PC-3 (cell line): ENCODE measurements around the gene FBXW10B. TPM values are rescaled to one million over a fixed set of nuclear protein-coding genes. Genes with fewer than 3 reads are reported as not detected.
A peak's percentile ranks its signal among the peaks of the same experiment; 100 is the strongest.
"Not testable (repeated sequence)": the region's sequence is repeated elsewhere in the genome, so short reads cannot be mapped to it uniquely, and the experiment has no call there.

Experiments
- ATAC-seq: fragments of 200-7000 bp; cut with Tn5 transposase; 2 replicates; pipeline ENCODE4 v1.9.1; 2020; ENCODE audit warnings: mild to moderate bottlenecking, moderate library complexity
- BruUV-seq: library from RNA; stranded (reverse); fragments of 400-500 nt; replicated peaks from 2 replicates; lab custom pipeline; 2021; lab: Mats Ljungman, UMichigan
- CTCF ChIA-PET: fragments of 300-600 bp; sonication (Branson Sonifier 250); formaldehyde crosslinking; loops from one replicate; lab custom pipeline; 2022; ENCODE audit warnings: antibody characterized with exemption; lab: Charles Lee
- POLR2A ChIA-PET: fragments of 300-600 bp; sonication (Branson Sonifier 250); formaldehyde crosslinking; loops from one replicate; lab custom pipeline; 2022; ENCODE audit warnings: antibody characterized with exemption; ENCODE audit not compliant: unreplicated experiment; lab: Charles Lee
- DNase-seq: peaks from one replicate; pipeline ENCODE4 v3.0.0-alpha.2; 2015
- H2AFZ ChIP-seq: fragments of 300-600 bp; sonication (generic); 2 replicates; pipeline ENCODE4 v1.6.0; 2016; ENCODE audit warnings: antibody characterized with exemption, low read length
- H3F3A ChIP-seq: fragments of 300-600 bp; sonication (generic); one replicate; pipeline ENCODE4 v1.6.0; 2017; ENCODE audit warnings: antibody characterized with exemption, low read length, control low read depth, mild to moderate bottlenecking; ENCODE audit not compliant: unreplicated experiment
- H3K27ac ChIP-seq: fragments of 300-600 bp; sonication (generic); 2 replicates; pipeline ENCODE4 v1.5.1; 2016; ENCODE audit warnings: mild to moderate bottlenecking, low read length
- H3K27me3 ChIP-seq: fragments of 300-600 bp; sonication (generic); 2 replicates; pipeline ENCODE4 v1.6.1; 2016; ENCODE audit warnings: low read length, mixed read lengths
- H3K36me3 ChIP-seq: fragments of 300-600 bp; sonication (generic); 2 replicates; pipeline ENCODE4 v1.6.1; 2016; ENCODE audit warnings: low read depth, mixed run types, low read length, mixed read lengths
- H3K4me1 ChIP-seq: fragments of 300-600 bp; sonication (generic); 2 replicates; pipeline ENCODE4 v1.5.1; 2016; ENCODE audit warnings: low read length; ENCODE audit not compliant: insufficient read depth
- H3K4me2 ChIP-seq: fragments of 300-600 bp; sonication (generic); 2 replicates; pipeline ENCODE4 v1.6.0; 2016; ENCODE audit warnings: low read length
- H3K4me3 ChIP-seq: fragments of 300-600 bp; sonication (generic); 2 replicates; pipeline ENCODE4 v1.5.1; 2016; ENCODE audit warnings: mild to moderate bottlenecking, low read length, mixed read lengths
- H3K79me2 ChIP-seq: fragments of 300-600 bp; sonication (generic); 2 replicates; pipeline ENCODE4 v1.6.1; 2017; ENCODE audit warnings: low read length, mixed read lengths
- H3K9ac ChIP-seq: fragments of 300-600 bp; sonication (generic); 2 replicates; pipeline ENCODE4 v1.6.0; 2016; ENCODE audit warnings: mild to moderate bottlenecking, low read length
- H3K9me2 ChIP-seq: fragments of 300-600 bp; sonication (generic); replicated peaks from 2 replicates; pipeline ENCODE4 v1.6.1; 2016; ENCODE audit warnings: mixed run types, low read length, mixed read lengths
- H3K9me3 ChIP-seq: fragments of 300-600 bp; sonication (generic); 2 replicates; pipeline ENCODE4 v1.6.1; 2016; ENCODE audit warnings: low read length, mixed read lengths
- H4K20me1 ChIP-seq: fragments of 300-600 bp; sonication (generic); 2 replicates; pipeline ENCODE4 v1.6.1; 2016; ENCODE audit warnings: low read length, mixed read lengths
- intact Hi-C: fragments of 100-400 bp; cut with micrococcal nuclease; formaldehyde crosslinking; loops from 2 replicates; pipeline ENCODE4 v1.9.0; 2023
- total RNA-seq: library from RNA; depleted of rRNA; stranded (reverse); fragments of >200 nt; gene quantifications from 2 replicates; pipeline ENCODE4 v1.2.3, GENCODE V29; 2014

FBXW10B gene
- total RNA-seq, 1 experiment from 2014 or later = 7.0 TPM

DNA sequence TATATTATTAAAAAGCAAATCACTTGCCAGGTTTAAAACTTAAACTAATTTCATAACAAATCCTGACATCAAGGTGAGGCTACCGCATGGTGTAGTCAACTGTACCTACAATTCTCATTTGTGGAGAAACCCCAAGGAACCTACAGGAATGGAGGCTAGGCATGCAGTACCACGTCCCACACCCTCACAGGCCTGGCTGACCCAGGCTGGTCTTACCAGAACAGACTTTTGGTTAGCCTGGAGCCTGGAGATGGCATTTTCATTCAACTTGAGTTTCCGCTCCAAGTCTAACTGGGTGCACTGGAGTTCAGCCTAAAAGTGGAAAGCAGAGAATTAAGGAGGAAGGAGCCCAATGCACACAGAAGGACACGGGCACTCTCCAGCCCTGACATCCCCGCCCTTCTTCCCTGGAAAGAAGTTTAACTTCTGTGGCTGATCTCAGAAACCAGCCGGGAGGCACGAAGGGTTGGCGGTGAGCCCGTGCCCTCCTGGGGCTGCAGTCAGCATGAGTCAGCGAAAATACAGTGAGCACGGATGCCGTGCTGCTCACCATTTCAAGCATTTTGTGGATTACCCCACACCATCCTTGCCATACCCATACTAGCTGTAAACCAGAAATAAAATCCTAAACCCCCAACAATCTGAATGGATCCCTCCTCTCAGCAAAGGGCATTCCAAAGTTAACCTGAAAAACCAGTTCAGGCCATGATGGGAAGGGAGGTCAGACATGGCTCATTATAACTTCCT is 23.2 kb upstream of the FBXW10B start:
- H3K79me2 ChIP-seq = peaks cover 26% of the 10 kb centered on the region
- DNase-seq, H2AFZ ChIP-seq, H3K9me2 ChIP-seq, H3F3A ChIP-seq, H4K20me1 ChIP-seq, H3K27me3 ChIP-seq, H3K36me3 ChIP-seq, H3K4me3 ChIP-seq, POLR2A ChIA-PET, intact Hi-C loops, CTCF ChIA-PET, H3K4me2 ChIP-seq, H3K9me3 ChIP-seq: not testable (repeated sequence)
- H3K27ac ChIP-seq = peak overlapping the region; percentile 77
- ATAC-seq = peak; percentile 75
- peaks cover 31% of the 10 kb centered on the region for H3K4me1 ChIP-seq
- peak overlapping the region; percentile 27; the same call in 1 of the 2 replicates for H3K9ac ChIP-seq
- BruUV-seq = TSS peak; percentile 6

GRCh38 chr17:15642014-15642413 is 22.5 kb upstream of the FBXW10B start:
- H3K27me3 ChIP-seq, H3K4me3 ChIP-seq, H3K9ac ChIP-seq, DNase-seq, H3F3A ChIP-seq, H3K9me2 ChIP-seq, BruUV-seq, H3K9me3 ChIP-seq, intact Hi-C loops, H4K20me1 ChIP-seq, POLR2A ChIA-PET, H3K4me2 ChIP-seq, ATAC-seq, H3K36me3 ChIP-seq, CTCF ChIA-PET, H2AFZ ChIP-seq: not testable (repeated sequence)
- peaks cover 22% of the 10 kb centered on the region for H3K79me2 ChIP-seq
- H3K4me1 ChIP-seq = peaks cover 31% of the 10 kb centered on the region
- H3K27ac ChIP-seq = peak overlapping the region; percentile 51

- H3K9ac ChIP-seq, CTCF ChIA-PET: not testable (repeated sequence)
Observed at GRCh38 chr17:15630930-15631453, 11.5 kb upstream of the FBXW10B start.

GRCh38 chr17:15629991-15630390 is 10.5 kb upstream of the FBXW10B start:
- H3K27ac ChIP-seq, DNase-seq, BruUV-seq, H3K9me2 ChIP-seq, H3K79me2 ChIP-seq, H4K20me1 ChIP-seq, CTCF ChIA-PET, H3K9ac ChIP-seq, H3K4me3 ChIP-seq, POLR2A ChIA-PET, intact Hi-C loops, H3K9me3 ChIP-seq, H3K27me3 ChIP-seq, H2AFZ ChIP-seq, H3F3A ChIP-seq, H3K4me1 ChIP-seq, ATAC-seq, H3K4me2 ChIP-seq: not testable (repeated sequence)
- peaks cover 11% of the 10 kb centered on the region for H3K36me3 ChIP-seq

More at GRCh38 chr17:15630930-15631453, 11.5 kb upstream of the FBXW10B start:
- H3K9me2 ChIP-seq, POLR2A ChIA-PET, H3K27me3 ChIP-seq, H3K79me2 ChIP-seq, H3F3A ChIP-seq, DNase-seq, H3K4me1 ChIP-seq, H4K20me1 ChIP-seq, H3K4me3 ChIP-seq, H2AFZ ChIP-seq, H3K4me2 ChIP-seq, H3K9me3 ChIP-seq, H3K27ac ChIP-seq, BruUV-seq, intact Hi-C loops: not testable (repeated sequence)
- peaks cover 11% of the 10 kb centered on the region for H3K36me3 ChIP-seq
- ATAC-seq = peak; percentile 66

DNA sequence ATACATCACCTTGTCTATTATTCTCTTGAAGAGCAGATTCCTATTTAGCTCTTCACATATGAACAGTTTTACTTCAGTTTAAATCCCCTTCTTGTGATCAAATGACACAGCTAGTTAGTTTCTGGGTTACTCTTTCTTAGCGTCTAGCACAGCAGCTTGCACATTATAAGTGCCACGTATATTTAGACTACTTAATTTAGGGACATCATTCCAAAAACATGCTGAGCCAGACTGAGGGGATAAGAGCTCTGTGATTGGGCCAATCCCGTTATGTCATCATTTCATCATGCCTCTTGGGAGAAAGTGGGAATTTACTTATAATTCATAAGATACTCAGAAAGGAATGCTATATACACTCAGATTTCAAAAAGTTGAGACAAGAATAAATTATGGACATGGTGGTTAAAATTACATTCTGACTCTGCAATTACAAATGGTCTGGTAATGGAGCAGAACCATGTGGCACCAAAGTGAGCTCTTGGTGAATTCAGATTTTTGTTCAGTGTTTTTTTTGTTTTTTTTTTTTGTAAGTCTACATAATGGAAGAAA is 4.2 kb upstream of the FBXW10B start:
- H3K27me3 ChIP-seq, H3K4me3 ChIP-seq, H3K36me3 ChIP-seq, H3K9ac ChIP-seq, POLR2A ChIA-PET, BruUV-seq, H3K27ac ChIP-seq, H3K9me2 ChIP-seq, H3K79me2 ChIP-seq, H3K4me1 ChIP-seq, DNase-seq, H4K20me1 ChIP-seq, H3K4me2 ChIP-seq, CTCF ChIA-PET, H3K9me3 ChIP-seq, ATAC-seq, H2AFZ ChIP-seq, H3F3A ChIP-seq, intact Hi-C loops: not testable (repeated sequence)

DNA sequence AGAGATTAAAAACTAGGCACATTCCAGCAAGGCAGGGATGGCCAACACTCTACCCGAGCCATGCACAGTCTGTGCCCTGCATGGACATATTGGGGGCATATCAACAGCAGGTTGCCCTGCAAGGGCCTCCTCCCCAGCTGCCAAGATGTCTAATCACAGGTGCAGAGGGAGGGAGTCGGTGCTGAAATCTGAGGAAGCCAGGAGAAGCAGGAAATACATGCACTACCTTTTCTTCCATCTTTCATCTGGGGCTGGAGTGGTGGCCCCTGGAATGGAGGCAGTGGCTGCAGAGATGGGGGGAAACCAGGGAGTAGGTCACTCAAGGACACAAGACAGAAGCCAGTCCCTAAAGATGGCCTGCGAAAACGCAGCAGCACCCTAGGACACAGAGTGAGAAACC is 3.8 kb upstream of the FBXW10B start:
- H3K9me3 ChIP-seq, H3K4me2 ChIP-seq, H3K9ac ChIP-seq, intact Hi-C loops, BruUV-seq, H3F3A ChIP-seq, H3K27ac ChIP-seq, H3K9me2 ChIP-seq, H4K20me1 ChIP-seq, ATAC-seq, H3K4me1 ChIP-seq, CTCF ChIA-PET, H3K27me3 ChIP-seq, POLR2A ChIA-PET, H3K36me3 ChIP-seq, DNase-seq, H3K4me3 ChIP-seq, H3K79me2 ChIP-seq, H2AFZ ChIP-seq: not testable (repeated sequence)
